ENCODE measurements around the gene MAFB.

DNA sequence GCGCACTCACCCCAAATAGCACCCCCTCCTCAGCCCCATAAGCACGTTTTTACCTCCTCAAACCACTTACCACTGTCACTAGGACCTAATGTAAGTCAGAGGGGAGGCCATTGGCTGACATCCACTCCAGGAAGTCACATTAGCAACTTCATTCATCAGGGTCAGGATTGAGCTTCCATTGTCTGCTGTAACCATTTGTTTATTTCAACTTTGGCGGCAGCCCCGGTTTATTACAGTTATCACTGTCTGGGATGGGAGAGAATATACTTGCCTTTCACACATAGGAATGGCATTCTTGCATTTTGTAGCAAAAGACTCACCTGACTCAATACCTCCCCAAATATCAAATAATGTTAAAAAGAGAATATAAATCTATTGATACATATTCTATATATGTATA lies 38.3 kb downstream of the MAFB start:
- TF ChIP-seq POLR2AphosphoS5 (IDR thresholded peaks at IDR 0.05; ENCODE audit: control insufficient read depth, insufficient read depth, low read depth, low read length) (no peak), CHD4 (IDR thresholded peaks at IDR 0.05; ENCODE audit: insufficient read depth, insufficient replicate concordance, low read depth, low read length, poor library complexity, severe bottlenecking) (no peak), FOS (IDR thresholded peaks at IDR 0.05; ENCODE audit: extremely low read depth, insufficient read length) (no peak), CHD2 (IDR thresholded peaks at IDR 0.05; ENCODE audit: low read depth, low read length) (no peak), TAF1 (IDR thresholded peaks at IDR 0.05; ENCODE audit: control insufficient read depth, extremely low read depth, insufficient read depth, low read length, severe bottlenecking) (no peak), POLR2A (conservative IDR thresholded peaks at IDR 0.05) (no peak), FOXM1 (IDR thresholded peaks at IDR 0.05; ENCODE audit: low read depth) (no peak), FOXM1 (CRISPR knock-in tag; IDR thresholded peaks at IDR 0.05; ENCODE audit: low read depth) (no peak), YY1 (IDR thresholded peaks at IDR 0.05; ENCODE audit: borderline replicate concordance in 1 of 3, control insufficient read depth in 1 of 3, extremely low read depth in 1 of 3, insufficient read depth in 3 of 3, insufficient read length in 1 of 3, insufficient replicate concordance in 2 of 3, low read depth in 1 of 3, low read length in 2 of 3) (no peak)
